ENCODE measurements around the gene CYP4B1. TPM values are rescaled to one million over a fixed set of nuclear protein-coding genes. Genes with fewer than 3 reads are reported as not detected.
"Not testable (repeated sequence)": the region's sequence is repeated elsewhere in the genome, so short reads cannot be mapped to it uniquely, and the experiment has no call there.

Gene CYP4B1
- total RNA-seq = not detected in 2 replicates

GRCh38 chr1:46798810-46799209, at the start of gene CYP4B1:
TSS of gene CYP4B1 (plus strand) at chr1:46799046. CDS start at chr1:46799082, 36 bp downstream.
- no peak for DNase-seq (ENCODE audit: low spot score)
- no peaks in the 10 kb centered on the region for H3K9me3 Mint-ChIP-seq
- H3K27me3 Mint-ChIP-seq (ENCODE audit: low read depth) = peaks cover 4% of the 10 kb centered on the region
- H3K4me3 Mint-ChIP-seq (ENCODE audit: low read depth) = no peak within 1 kb of the TSS
- H3K36me3 Mint-ChIP-seq (ENCODE audit: low read depth) = no peaks in the 10 kb centered on the region
- no peak within 1 kb of the TSS for H3K27ac Mint-ChIP-seq
- intact Hi-C loops (cut with micrococcal nuclease) = no loop called here
- H3K4me1 Mint-ChIP-seq (ENCODE audit: low read depth) = no peaks in the 10 kb centered on the region

GRCh38 chr1:46749404-46749803, 49.4 kb upstream of the CYP4B1 start:
- DNase-seq (ENCODE audit: low spot score) = no peak
- Mint-ChIP-seq H3K4me1 (ENCODE audit: low read depth) (no peaks in the 10 kb centered on the region), H3K27me3 (ENCODE audit: low read depth) (peaks cover 21% of the 10 kb centered on the region), H3K27ac (no peak overlapping the region), H3K4me3 (ENCODE audit: low read depth) (no peak overlapping the region), H3K36me3 (ENCODE audit: low read depth) (no peaks in the 10 kb centered on the region), H3K9me3 (no peaks in the 10 kb centered on the region)
- intact Hi-C loops (cut with micrococcal nuclease) = no loop called here

- Mint-ChIP-seq H3K4me3 (ENCODE audit: low read depth) (no peak overlapping the region), H3K27ac (no peak overlapping the region), H3K9me3 (no peaks in the 10 kb centered on the region), H3K4me1 (ENCODE audit: low read depth) (no peaks in the 10 kb centered on the region), H3K27me3 (ENCODE audit: low read depth) (peaks cover 17% of the 10 kb centered on the region), H3K36me3 (ENCODE audit: low read depth) (no peaks in the 10 kb centered on the region)
- no peak for DNase-seq (ENCODE audit: low spot score)
- intact Hi-C loops (cut with micrococcal nuclease) = no loop called here
Measured at GRCh38 chr1:46749921-46750404, 48.9 kb upstream of the CYP4B1 start.

- intact Hi-C loops (cut with micrococcal nuclease) = no loop called here
- H3K27me3 Mint-ChIP-seq (ENCODE audit: low read depth) = peaks cover 18% of the 10 kb centered on the region
Measured at GRCh38 chr1:46753985-46754384, 44.9 kb upstream of the CYP4B1 start.

GRCh38 chr1:46754707-46755106, 44.1 kb upstream of the CYP4B1 start:
- DNase-seq (ENCODE audit: low spot score); H3K4me3 Mint-ChIP-seq (ENCODE audit: low read depth); H3K4me1 Mint-ChIP-seq (ENCODE audit: low read depth); intact Hi-C loops (cut with micrococcal nuclease); H3K27ac Mint-ChIP-seq; H3K36me3 Mint-ChIP-seq (ENCODE audit: low read depth); H3K9me3 Mint-ChIP-seq: not testable (repeated sequence)
- H3K27me3 Mint-ChIP-seq (ENCODE audit: low read depth) = peaks cover 18% of the 10 kb centered on the region

More at GRCh38 chr1:46753985-46754384, 44.9 kb upstream of the CYP4B1 start:
- Mint-ChIP-seq H3K36me3 (ENCODE audit: low read depth) (no peaks in the 10 kb centered on the region), H3K9me3 (no peaks in the 10 kb centered on the region), H3K4me3 (ENCODE audit: low read depth) (no peak overlapping the region), H3K4me1 (ENCODE audit: low read depth) (no peaks in the 10 kb centered on the region), H3K27ac (no peak overlapping the region)
- DNase-seq (ENCODE audit: low spot score) = no peak

- H3K4me3 Mint-ChIP-seq (ENCODE audit: low read depth) = no peak overlapping the region
- intact Hi-C loops (cut with micrococcal nuclease) = no loop called here
- peaks cover 17% of the 10 kb centered on the region for H3K27me3 Mint-ChIP-seq (ENCODE audit: low read depth)
- H3K36me3 Mint-ChIP-seq (ENCODE audit: low read depth) = no peaks in the 10 kb centered on the region
- no peak for DNase-seq (ENCODE audit: low spot score)
- H3K9me3 Mint-ChIP-seq = no peaks in the 10 kb centered on the region
- H3K4me1 Mint-ChIP-seq (ENCODE audit: low read depth) = no peaks in the 10 kb centered on the region
- no peak overlapping the region for H3K27ac Mint-ChIP-seq
Measured at GRCh38 chr1:46755121-46755520, 43.7 kb upstream of the CYP4B1 start.

- Mint-ChIP-seq H3K9me3 (no peaks in the 10 kb centered on the region), H3K27ac (no peak overlapping the region), H3K27me3 (ENCODE audit: low read depth) (peaks cover 17% of the 10 kb centered on the region), H3K4me1 (ENCODE audit: low read depth) (no peaks in the 10 kb centered on the region), H3K36me3 (ENCODE audit: low read depth) (no peaks in the 10 kb centered on the region), H3K4me3 (ENCODE audit: low read depth) (no peak overlapping the region)
- intact Hi-C loops (cut with micrococcal nuclease) = no loop called here
- no peak for DNase-seq (ENCODE audit: low spot score)
Measured at GRCh38 chr1:46757247-46757955, 41.4 kb upstream of the CYP4B1 start.

- intact Hi-C loops (cut with micrococcal nuclease) = no loop called here
- Mint-ChIP-seq H3K9me3 (no peaks in the 10 kb centered on the region), H3K4me3 (ENCODE audit: low read depth) (no peak overlapping the region), H3K36me3 (ENCODE audit: low read depth) (no peaks in the 10 kb centered on the region), H3K4me1 (ENCODE audit: low read depth) (no peaks in the 10 kb centered on the region), H3K27ac (no peak overlapping the region), H3K27me3 (ENCODE audit: low read depth) (peaks cover 17% of the 10 kb centered on the region)
- DNase-seq (ENCODE audit: low spot score) = no peak
Measured at GRCh38 chr1:46757956-46758528, 40.8 kb upstream of the CYP4B1 start.

- H3K4me1 Mint-ChIP-seq (ENCODE audit: low read depth) = no peaks in the 10 kb centered on the region
- DNase-seq (ENCODE audit: low spot score) = no peak
- H3K36me3 Mint-ChIP-seq (ENCODE audit: low read depth) = no peaks in the 10 kb centered on the region
- peaks cover 15% of the 10 kb centered on the region for H3K27me3 Mint-ChIP-seq (ENCODE audit: low read depth)
- H3K27ac Mint-ChIP-seq = no peak overlapping the region
- intact Hi-C loops (cut with micrococcal nuclease) = no loop called here
- H3K4me3 Mint-ChIP-seq (ENCODE audit: low read depth) = no peak overlapping the region
- H3K9me3 Mint-ChIP-seq = no peaks in the 10 kb centered on the region
Measured at GRCh38 chr1:46760558-46761166, 38.2 kb upstream of the CYP4B1 start.

GRCh38 chr1:46761740-46762139, 37.1 kb upstream of the CYP4B1 start:
- H3K4me1 Mint-ChIP-seq (ENCODE audit: low read depth) = no peaks in the 10 kb centered on the region
- H3K27me3 Mint-ChIP-seq (ENCODE audit: low read depth) = peaks cover 15% of the 10 kb centered on the region
- no peaks in the 10 kb centered on the region for H3K36me3 Mint-ChIP-seq (ENCODE audit: low read depth)
- no peak overlapping the region for H3K27ac Mint-ChIP-seq
- intact Hi-C loops (cut with micrococcal nuclease) = no loop called here
- no peaks in the 10 kb centered on the region for H3K9me3 Mint-ChIP-seq
- H3K4me3 Mint-ChIP-seq (ENCODE audit: low read depth) = no peak overlapping the region
- no peak for DNase-seq (ENCODE audit: low spot score)

GRCh38 chr1:46764402-46764801, 34.4 kb upstream of the CYP4B1 start:
- Mint-ChIP-seq H3K9me3 (peaks cover 11% of the 10 kb centered on the region), H3K4me1 (ENCODE audit: low read depth) (no peaks in the 10 kb centered on the region), H3K27ac (no peak overlapping the region), H3K4me3 (ENCODE audit: low read depth) (no peak overlapping the region), H3K27me3 (ENCODE audit: low read depth) (peaks cover 5% of the 10 kb centered on the region), H3K36me3 (ENCODE audit: low read depth) (no peaks in the 10 kb centered on the region)
- DNase-seq (ENCODE audit: low spot score) = no peak
- intact Hi-C loops (cut with micrococcal nuclease) = no loop called here

- Mint-ChIP-seq H3K27me3 (ENCODE audit: low read depth) (no peaks in the 10 kb centered on the region), H3K4me1 (ENCODE audit: low read depth) (no peaks in the 10 kb centered on the region), H3K9me3 (peaks cover 38% of the 10 kb centered on the region), H3K36me3 (ENCODE audit: low read depth) (no peaks in the 10 kb centered on the region), H3K4me3 (ENCODE audit: low read depth) (no peak overlapping the region), H3K27ac (no peak overlapping the region)
- intact Hi-C loops (cut with micrococcal nuclease) = no loop called here
- no peak for DNase-seq (ENCODE audit: low spot score)
Measured at GRCh38 chr1:46767649-46768282, 31.1 kb upstream of the CYP4B1 start.

GRCh38 chr1:46768445-46768844, 30.4 kb upstream of the CYP4B1 start:
- no peak for DNase-seq (ENCODE audit: low spot score)
- Mint-ChIP-seq H3K9me3 (peaks cover 38% of the 10 kb centered on the region), H3K27ac (no peak overlapping the region), H3K36me3 (ENCODE audit: low read depth) (no peaks in the 10 kb centered on the region), H3K27me3 (ENCODE audit: low read depth) (no peaks in the 10 kb centered on the region), H3K4me1 (ENCODE audit: low read depth) (no peaks in the 10 kb centered on the region), H3K4me3 (ENCODE audit: low read depth) (no peak overlapping the region)
- intact Hi-C loops (cut with micrococcal nuclease) = no loop called here
